ENCODE measurements around the gene PIGH.
"Not testable (repeated sequence)": the region's sequence is repeated elsewhere in the genome, so short reads cannot be mapped to it uniquely, and the experiment has no call there.

Gene PIGH

GRCh38 chr14:67599698-67600561 is at the start of gene PIGH:
PIGH (minus strand) TSS chr14:67600268; CDS start chr14:67600203, 65 bp downstream.
- DNase-seq: peak; percentile 95

GRCh38 chr14:67646131-67646530 is 46.1 kb upstream of the PIGH start:
- DNase-seq: no peak

GRCh38 chr14:67645414-67645813 is 45.3 kb upstream of the PIGH start:
- DNase-seq: no peak

GRCh38 chr14:67644428-67644827 is 44.4 kb upstream of the PIGH start:
- DNase-seq: no peak

- DNase-seq: no peak
These were observed 43.6 kb upstream of the PIGH start for GRCh38 chr14:67643713-67644112.

GRCh38 chr14:67641902-67642749 is 42.1 kb upstream of the PIGH start:
- DNase-seq: no peak

- no peak for DNase-seq
These were observed 41.4 kb upstream of the PIGH start for GRCh38 chr14:67641480-67641879.

GRCh38 chr14:67638642-67639041 is 38.6 kb upstream of the PIGH start:
- DNase-seq: no peak

- DNase-seq: no peak
These were observed 36.4 kb upstream of the PIGH start for GRCh38 chr14:67636361-67636919.

GRCh38 chr14:67633451-67634147 is 33.5 kb upstream of the PIGH start:
- no peak for DNase-seq

GRCh38 chr14:67630938-67631337 is 30.9 kb upstream of the PIGH start:
- DNase-seq: no peak

- DNase-seq: no peak
These were observed 30.1 kb upstream of the PIGH start for GRCh38 chr14:67630186-67630585.

GRCh38 chr14:67627519-67627918 is 27.5 kb upstream of the PIGH start:
- DNase-seq: no peak

- DNase-seq: not testable (repeated sequence)
These were observed 26.1 kb upstream of the PIGH start for GRCh38 chr14:67626131-67626530.

- DNase-seq: no peak
These were observed 23.0 kb upstream of the PIGH start for GRCh38 chr14:67623114-67623513.

- no peak for DNase-seq
These were observed 22.6 kb upstream of the PIGH start for GRCh38 chr14:67622675-67623074.

GRCh38 chr14:67620217-67620785 is 20.2 kb upstream of the PIGH start:
- DNase-seq: no peak

- peak; percentile 97 for DNase-seq
These were observed 19.6 kb upstream of the PIGH start, which contains the start of gene ARG2 for GRCh38 chr14:67619446-67620216. ARG2 (plus strand) TSS chr14:67619920; CDS start chr14:67619978, 58 bp downstream.

- peak; percentile 87 for DNase-seq
These were observed 18.6 kb upstream of the PIGH start for GRCh38 chr14:67618617-67619063.

- DNase-seq: no peak
These were observed 10.4 kb upstream of the PIGH start for GRCh38 chr14:67610491-67610890.

GRCh38 chr14:67609642-67610310 is 9.7 kb upstream of the PIGH start:
- no peak for DNase-seq
